Type B pancreatic cell (in vitro differentiated cells): ENCODE measurements around the gene SEPTIN5. TPM values are rescaled to one million over a fixed set of nuclear protein-coding genes. Genes with fewer than 3 reads are reported as not detected.

Source experiments
- DNase-seq: peaks from one replicate; pipeline ENCODE4 v3.0.0; 2021; ENCODE audit warnings: mixed read lengths; ENCODE audit not compliant: unreplicated experiment; ENCODE audit errors: extremely low spot score
- H3K27ac Mint-ChIP-seq: 2 replicates; pipeline ENCODE4 v1.8.0; 2021; ENCODE audit warnings: mild to moderate bottlenecking, mixed read lengths
- H3K27me3 Mint-ChIP-seq: 2 replicates; pipeline ENCODE4 v1.8.0; 2021; ENCODE audit warnings: mixed read lengths
- H3K36me3 Mint-ChIP-seq: 2 replicates; pipeline ENCODE4 v1.8.0; 2021; ENCODE audit warnings: mixed read lengths
- H3K4me1 Mint-ChIP-seq: one replicate; pipeline ENCODE4 v1.8.0; 2021; ENCODE audit warnings: mixed read lengths; ENCODE audit not compliant: unreplicated experiment
- H3K4me3 Mint-ChIP-seq: 2 replicates; pipeline ENCODE4 v1.8.0; 2021; ENCODE audit warnings: mild to moderate bottlenecking, mixed read lengths
- H3K9me3 Mint-ChIP-seq: 2 replicates; pipeline ENCODE4 v1.8.0; 2021; ENCODE audit warnings: mixed read lengths
- total RNA-seq: library from RNA; stranded (reverse); gene quantifications from 2 replicates; pipeline ENCODE4 v1.2.1, GENCODE V29; 2021; ENCODE audit warnings: low replicate concordance
- TF ChIP-seq, protein P1 (sequence below): fragments of 200-600 bp; sonication (generic); conservative IDR thresholded peaks from 2 replicates; pipeline ENCODE4 v1.5.0; 2021; ENCODE audit warnings: antibody characterized with exemption, mild to moderate bottlenecking

The SEPTIN5 gene
- total RNA-seq, 1 donor from 2014 or later, result 45.7 TPM

- DNase-seq, result no peak
- Mint-ChIP-seq H3K36me3 (no peaks in the 10 kb centered on the region), H3K4me3 (peak overlapping the region; percentile 85), H3K27me3 (peaks cover 6% of the 10 kb centered on the region), H3K9me3 (no peaks in the 10 kb centered on the region), H3K27ac (no peak overlapping the region), H3K4me1 (no peaks in the 10 kb centered on the region)
- TF ChIP-seq, protein P1, sequence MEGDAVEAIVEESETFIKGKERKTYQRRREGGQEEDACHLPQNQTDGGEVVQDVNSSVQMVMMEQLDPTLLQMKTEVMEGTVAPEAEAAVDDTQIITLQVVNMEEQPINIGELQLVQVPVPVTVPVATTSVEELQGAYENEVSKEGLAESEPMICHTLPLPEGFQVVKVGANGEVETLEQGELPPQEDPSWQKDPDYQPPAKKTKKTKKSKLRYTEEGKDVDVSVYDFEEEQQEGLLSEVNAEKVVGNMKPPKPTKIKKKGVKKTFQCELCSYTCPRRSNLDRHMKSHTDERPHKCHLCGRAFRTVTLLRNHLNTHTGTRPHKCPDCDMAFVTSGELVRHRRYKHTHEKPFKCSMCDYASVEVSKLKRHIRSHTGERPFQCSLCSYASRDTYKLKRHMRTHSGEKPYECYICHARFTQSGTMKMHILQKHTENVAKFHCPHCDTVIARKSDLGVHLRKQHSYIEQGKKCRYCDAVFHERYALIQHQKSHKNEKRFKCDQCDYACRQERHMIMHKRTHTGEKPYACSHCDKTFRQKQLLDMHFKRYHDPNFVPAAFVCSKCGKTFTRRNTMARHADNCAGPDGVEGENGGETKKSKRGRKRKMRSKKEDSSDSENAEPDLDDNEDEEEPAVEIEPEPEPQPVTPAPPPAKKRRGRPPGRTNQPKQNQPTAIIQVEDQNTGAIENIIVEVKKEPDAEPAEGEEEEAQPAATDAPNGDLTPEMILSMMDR, result no peak
These were observed 1.1 kb upstream of the SEPTIN5 start for GRCh38 chr22:19713245-19713644.

DNA sequence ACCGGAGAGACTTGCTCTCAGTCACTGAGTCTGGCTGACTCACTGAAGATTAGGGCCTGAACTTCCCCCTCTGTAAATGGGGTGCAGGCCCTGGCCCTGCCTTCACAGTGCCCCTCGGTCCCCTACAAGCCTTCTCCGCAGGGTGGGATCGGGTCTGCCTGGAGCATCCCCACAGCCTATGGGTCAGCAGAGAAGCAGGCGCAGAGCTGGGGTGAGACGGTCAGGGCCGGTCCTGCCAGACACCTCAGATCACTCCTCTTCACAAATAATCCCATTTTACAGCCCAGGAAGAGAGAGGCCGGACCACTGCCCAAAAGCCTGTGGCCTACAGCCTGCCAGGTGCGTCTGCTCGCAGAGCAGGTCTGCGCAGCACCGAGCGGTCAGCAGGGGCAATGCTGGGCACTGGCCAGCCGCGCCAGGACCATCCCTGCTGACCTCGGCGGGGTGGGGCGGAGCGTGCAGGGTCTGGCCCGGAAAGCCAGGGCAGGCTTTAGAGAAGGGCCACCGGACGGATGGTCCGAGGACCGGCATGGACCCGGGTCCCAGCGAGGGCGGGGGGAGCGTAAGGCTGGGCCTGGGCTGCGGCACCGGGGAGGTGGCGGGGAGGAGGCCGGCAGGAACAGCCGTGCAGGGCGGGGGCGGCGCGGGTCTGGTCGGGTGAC is 522 bp upstream of the SEPTIN5 start:
- DNase-seq, result no peak
- H3K4me1 Mint-ChIP-seq, result no peaks in the 10 kb centered on the region
- no peak overlapping the region for H3K27ac Mint-ChIP-seq
- peak overlapping the region; percentile 85 for H3K4me3 Mint-ChIP-seq
- no peaks in the 10 kb centered on the region for H3K9me3 Mint-ChIP-seq
- TF ChIP-seq, protein P1, result peak; percentile 34
- peaks cover 6% of the 10 kb centered on the region for H3K27me3 Mint-ChIP-seq
- no peaks in the 10 kb centered on the region for H3K36me3 Mint-ChIP-seq

DNA sequence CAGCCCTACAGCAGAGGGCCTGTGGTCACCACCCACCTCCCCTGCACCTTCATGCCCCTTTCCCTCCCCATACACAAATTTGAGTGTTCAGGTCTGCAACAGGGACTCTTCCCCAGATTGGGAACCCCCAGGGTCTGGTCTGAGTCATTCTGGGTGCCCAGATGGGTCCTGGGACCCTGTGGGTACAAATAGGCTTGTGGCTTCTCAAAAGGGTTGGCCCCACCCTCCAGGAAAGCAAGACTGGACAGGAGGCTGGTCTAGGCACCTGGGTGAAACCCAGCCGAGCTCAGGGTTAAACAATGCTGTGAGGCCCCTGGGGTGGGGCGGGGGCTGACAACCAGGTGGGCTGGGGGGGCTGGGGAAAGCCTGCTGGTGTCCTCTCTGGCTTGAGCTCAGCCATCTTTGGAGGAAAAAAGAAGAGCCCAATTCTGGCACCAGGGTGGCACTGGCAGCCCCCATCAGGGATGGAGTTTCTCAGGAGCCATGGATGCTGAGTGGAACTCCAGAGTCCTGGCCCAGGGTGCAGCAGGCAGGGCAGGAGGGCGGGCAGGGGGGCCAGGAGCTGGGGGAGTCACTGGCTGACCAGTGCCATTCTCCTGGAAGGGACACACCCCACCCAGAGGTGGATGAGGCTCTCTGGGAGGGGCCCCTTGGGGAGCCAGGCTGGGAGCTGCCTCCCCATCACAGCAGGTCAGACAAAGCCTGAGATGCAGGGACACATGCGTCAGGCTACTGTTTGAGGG is 1.1 kb downstream of the SEPTIN5 start:
- DNase-seq, result no peak
- H3K36me3 Mint-ChIP-seq, result peaks cover 7% of the 10 kb centered on the region
- TF ChIP-seq, protein P1, result no peak
- H3K9me3 Mint-ChIP-seq, result no peaks in the 10 kb centered on the region
- H3K27me3 Mint-ChIP-seq, result peaks cover 16% of the 10 kb centered on the region
- peak overlapping the region; percentile 84 for H3K4me3 Mint-ChIP-seq
- no peak overlapping the region for H3K27ac Mint-ChIP-seq
- H3K4me1 Mint-ChIP-seq, result no peaks in the 10 kb centered on the region

GRCh38 chr22:19716041-19716828 is 1.9 kb downstream of the SEPTIN5 start:
- H3K4me1 Mint-ChIP-seq, result no peaks in the 10 kb centered on the region
- peak overlapping the region; percentile 84 for H3K4me3 Mint-ChIP-seq
- H3K36me3 Mint-ChIP-seq, result peaks cover 14% of the 10 kb centered on the region
- no peaks in the 10 kb centered on the region for H3K9me3 Mint-ChIP-seq
- no peak for DNase-seq
- no peak overlapping the region for H3K27ac Mint-ChIP-seq
- TF ChIP-seq, protein P1, result no peak
- peaks cover 25% of the 10 kb centered on the region for H3K27me3 Mint-ChIP-seq

DNA sequence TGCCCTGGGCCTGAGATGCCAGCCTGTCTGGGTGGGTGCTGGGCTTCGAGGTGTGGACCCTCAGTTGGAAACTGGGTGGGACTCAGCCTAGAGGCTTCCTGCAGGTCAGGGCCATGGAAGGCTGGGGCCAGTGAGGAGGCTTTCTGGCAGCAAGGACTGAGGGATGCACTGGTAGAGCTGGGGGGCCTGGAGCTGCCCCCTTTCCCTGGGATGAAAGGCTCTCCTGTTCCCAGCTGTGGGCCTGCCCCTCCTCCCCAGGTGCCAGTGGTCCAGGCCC is 2.5 kb downstream of the SEPTIN5 start:
- TF ChIP-seq, protein P1, result no peak
- no peak overlapping the region for H3K4me3 Mint-ChIP-seq
- peaks cover 30% of the 10 kb centered on the region for H3K27me3 Mint-ChIP-seq
- DNase-seq, result no peak
- no peak overlapping the region for H3K27ac Mint-ChIP-seq
- H3K36me3 Mint-ChIP-seq, result peaks cover 17% of the 10 kb centered on the region
- H3K9me3 Mint-ChIP-seq, result no peaks in the 10 kb centered on the region
- no peaks in the 10 kb centered on the region for H3K4me1 Mint-ChIP-seq
